Smooth muscle cell of the pulmonary artery (primary cell): Measurements from ENCODE around the gene RFX8. TPM values are rescaled to one million over a fixed set of nuclear protein-coding genes. Genes with fewer than 3 reads are reported as not detected.

Experiments
- total RNA-seq: library from RNA; depleted of rRNA; stranded (reverse); fragments of >200 nt; gene quantifications from 2 replicates; pipeline ENCODE4 v1.2.3, GENCODE V29; 2014

RFX8 gene
- total RNA-seq: 2.5 and 6.4 TPM in 2 replicates

GRCh38 chr2:101474731-101475384 lies at the start of gene RFX8:
TSS of gene RFX8 (minus strand) at chr2:101475112. CDS start at chr2:101466848, 8,264 bp downstream.

DNA sequence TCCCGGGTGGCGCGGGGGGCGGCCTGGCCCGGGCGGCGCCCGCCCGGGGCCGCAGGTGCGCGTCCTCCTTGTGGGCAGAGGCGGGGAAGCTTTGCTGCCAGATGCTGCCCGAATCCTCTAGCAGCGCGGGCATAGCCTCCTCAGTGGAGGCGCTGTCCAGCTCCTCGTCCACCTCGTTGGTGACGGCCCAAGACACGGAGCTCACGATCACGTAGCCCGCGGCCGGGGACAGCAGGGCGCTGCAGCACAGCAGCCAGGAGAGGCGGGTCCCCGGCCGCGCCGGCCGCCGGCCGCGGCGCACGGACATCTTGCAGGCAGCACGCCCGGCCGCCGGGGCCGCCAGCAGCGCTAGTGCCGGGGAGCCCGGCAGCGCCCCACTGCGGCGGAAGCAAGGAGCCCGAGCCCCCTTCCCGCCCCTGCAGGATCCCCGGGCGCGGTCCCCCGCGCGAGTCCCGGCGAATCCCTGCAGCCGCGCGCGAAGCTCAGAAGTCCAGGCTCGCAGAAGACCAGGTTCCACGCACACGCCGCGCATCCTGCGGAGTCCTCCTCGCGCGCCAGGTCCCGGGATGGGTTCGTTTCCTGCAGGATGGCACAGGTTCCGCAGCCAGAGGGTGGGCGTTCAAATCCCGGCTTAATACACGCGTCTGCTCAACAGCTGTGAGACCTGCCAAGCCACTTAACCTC lies 87.6 kb downstream of the RFX8 start, which contains the start of gene CREG2:
TSS of gene CREG2 (minus strand) at position 353 of the 684 bp plus-strand sequence. CDS start at position 307, 46 bp downstream.

Other genes starting within 250 kb of the RFX8 start
- gene CNOT11, start 222.2 kb downstream of the RFX8 start, total RNA-seq: 18.3 and 19.4 TPM in 2 replicates
- gene RNF149, start 166.4 kb downstream of the RFX8 start, total RNA-seq: 48.2 and 57.4 TPM in 2 replicates
- 0.65 and 2.4 TPM in 2 replicates for gene CREG2, start 87.6 kb downstream of the RFX8 start, total RNA-seq
- gene MAP4K4, start 222.6 kb upstream of the RFX8 start, total RNA-seq: 174 and 251 TPM in 2 replicates